LNCAP (cell line): Measurements from ENCODE around the gene PSMG2.

Experiments
- TF ChIP-seq, protein P1 (sequence below): fragments of 450-650 bp; IDR thresholded peaks from 2 replicates; pipeline ENCODE4 v1.5.1; 2017; ENCODE audit warnings: mild to moderate bottlenecking

Gene PSMG2, protein sequence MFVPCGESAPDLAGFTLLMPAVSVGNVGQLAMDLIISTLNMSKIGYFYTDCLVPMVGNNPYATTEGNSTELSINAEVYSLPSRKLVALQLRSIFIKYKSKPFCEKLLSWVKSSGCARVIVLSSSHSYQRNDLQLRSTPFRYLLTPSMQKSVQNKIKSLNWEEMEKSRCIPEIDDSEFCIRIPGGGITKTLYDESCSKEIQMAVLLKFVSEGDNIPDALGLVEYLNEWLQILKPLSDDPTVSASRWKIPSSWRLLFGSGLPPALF

DNA sequence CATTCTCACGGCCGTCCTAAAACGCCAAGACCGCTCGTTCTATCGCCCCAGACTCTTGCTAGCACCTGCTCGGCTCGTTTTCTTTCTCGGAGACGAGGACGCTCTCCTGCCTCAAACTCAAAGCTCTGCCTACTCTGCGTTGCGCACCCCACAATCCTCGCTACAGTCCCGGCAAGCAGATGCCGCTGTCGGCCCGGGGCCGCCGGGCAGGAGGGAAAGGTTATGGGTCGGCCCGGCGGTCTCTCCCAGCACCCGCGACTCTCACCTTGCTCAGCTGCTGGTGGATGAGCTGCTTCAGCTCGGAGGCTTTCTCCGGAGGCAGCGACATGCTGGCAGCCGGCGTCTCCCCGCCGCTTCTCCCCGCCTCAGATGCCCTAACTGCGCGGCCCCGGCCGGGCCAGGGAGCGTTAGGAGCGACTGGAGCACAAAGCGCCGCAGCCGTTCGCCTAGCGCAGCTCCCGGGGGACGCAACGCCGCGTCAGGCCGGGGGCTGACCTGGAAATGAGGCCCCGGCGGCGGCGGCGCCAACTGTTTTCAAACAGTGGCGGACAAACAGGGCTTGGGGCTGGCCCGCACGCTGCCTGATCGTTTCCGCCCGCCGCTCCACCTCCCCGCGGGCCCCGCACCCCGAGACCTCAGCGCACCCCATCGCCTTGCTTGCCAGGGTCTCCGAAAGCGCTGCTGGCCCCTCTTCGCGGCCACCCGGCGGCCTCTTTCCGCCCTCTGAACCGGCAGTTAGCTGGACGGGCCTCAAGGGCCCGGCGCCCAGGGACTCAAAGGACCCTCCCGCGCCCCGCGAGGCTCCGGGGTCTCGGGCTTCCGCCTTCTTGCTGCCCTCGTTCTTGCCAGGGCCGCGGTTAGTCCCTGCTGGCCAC is at the start of gene PSMG2, which contains the start of gene CEP76:
Gene PSMG2 (plus strand): TSS at position 822 of the 875 bp plus-strand sequence. CDS start 66 bp downstream, outside the sequence.
Gene CEP76 (minus strand): TSS at position 503 of the 875 bp plus-strand sequence. CDS start 175 bp downstream, at position 328.
- TF ChIP-seq, protein P1, sequence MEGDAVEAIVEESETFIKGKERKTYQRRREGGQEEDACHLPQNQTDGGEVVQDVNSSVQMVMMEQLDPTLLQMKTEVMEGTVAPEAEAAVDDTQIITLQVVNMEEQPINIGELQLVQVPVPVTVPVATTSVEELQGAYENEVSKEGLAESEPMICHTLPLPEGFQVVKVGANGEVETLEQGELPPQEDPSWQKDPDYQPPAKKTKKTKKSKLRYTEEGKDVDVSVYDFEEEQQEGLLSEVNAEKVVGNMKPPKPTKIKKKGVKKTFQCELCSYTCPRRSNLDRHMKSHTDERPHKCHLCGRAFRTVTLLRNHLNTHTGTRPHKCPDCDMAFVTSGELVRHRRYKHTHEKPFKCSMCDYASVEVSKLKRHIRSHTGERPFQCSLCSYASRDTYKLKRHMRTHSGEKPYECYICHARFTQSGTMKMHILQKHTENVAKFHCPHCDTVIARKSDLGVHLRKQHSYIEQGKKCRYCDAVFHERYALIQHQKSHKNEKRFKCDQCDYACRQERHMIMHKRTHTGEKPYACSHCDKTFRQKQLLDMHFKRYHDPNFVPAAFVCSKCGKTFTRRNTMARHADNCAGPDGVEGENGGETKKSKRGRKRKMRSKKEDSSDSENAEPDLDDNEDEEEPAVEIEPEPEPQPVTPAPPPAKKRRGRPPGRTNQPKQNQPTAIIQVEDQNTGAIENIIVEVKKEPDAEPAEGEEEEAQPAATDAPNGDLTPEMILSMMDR = no peak

DNA sequence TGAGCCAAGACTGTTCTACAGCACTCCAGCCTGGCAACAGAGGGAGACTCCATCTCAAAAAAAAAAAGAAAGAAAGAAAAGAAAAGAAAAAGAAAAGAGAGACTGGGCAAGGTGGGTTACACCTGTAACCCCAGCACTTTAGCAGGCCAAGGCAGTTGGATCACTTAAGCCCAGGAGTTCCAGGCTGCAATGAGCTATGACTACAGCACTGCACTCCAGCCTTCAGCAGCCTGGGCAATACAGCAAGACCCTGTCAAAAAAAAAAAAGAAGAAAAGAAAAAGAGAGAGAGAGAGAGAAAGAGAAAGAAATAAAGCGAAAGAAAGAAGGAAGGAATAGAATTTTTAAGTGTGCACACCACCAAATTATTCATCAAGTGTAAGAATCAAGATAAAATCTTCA is 47.9 kb upstream of the PSMG2 start:
- TF ChIP-seq, protein P1 = no peak

- TF ChIP-seq, protein P1 = no peak
Observed at GRCh38 chr18:12656605-12656937, 46.3 kb upstream of the PSMG2 start.

DNA sequence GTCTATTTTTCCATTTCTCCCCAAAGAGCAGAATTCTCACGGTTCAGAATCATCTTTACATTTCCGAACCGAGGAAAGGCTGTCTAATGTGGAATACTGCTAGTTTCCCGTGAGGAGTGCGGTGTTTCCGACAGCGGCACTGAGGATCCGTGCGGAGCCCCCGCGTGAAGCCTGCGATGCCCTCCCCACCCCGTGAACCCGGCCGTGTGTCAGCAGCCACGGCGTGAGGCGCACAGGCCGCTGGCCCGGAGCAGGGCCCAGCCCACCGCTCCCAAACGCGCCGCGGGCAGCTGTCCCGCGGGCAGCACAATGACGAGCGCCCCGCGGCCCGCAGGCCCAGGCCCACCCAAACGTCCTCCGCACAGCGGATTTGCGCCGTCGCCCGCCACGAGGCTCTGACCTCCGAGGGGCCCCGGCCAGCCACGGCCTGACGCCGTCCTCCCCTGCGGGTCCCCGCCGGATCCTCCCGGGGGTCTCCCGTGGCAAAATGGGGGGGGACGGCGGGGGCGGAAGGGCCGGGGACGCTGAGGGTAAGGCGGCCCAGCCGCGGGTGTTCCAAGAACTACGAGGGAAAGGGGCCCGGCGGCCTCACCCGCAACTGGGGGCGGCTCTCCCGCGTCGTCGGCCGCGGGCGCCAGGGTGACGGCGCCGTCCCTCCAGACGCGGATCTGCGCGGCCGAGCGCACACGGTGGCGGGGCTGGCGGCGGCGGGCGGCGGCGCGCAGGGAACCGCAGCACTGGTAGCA is 45.7 kb upstream of the PSMG2 start:
- TF ChIP-seq, protein P1 = no peak

DNA sequence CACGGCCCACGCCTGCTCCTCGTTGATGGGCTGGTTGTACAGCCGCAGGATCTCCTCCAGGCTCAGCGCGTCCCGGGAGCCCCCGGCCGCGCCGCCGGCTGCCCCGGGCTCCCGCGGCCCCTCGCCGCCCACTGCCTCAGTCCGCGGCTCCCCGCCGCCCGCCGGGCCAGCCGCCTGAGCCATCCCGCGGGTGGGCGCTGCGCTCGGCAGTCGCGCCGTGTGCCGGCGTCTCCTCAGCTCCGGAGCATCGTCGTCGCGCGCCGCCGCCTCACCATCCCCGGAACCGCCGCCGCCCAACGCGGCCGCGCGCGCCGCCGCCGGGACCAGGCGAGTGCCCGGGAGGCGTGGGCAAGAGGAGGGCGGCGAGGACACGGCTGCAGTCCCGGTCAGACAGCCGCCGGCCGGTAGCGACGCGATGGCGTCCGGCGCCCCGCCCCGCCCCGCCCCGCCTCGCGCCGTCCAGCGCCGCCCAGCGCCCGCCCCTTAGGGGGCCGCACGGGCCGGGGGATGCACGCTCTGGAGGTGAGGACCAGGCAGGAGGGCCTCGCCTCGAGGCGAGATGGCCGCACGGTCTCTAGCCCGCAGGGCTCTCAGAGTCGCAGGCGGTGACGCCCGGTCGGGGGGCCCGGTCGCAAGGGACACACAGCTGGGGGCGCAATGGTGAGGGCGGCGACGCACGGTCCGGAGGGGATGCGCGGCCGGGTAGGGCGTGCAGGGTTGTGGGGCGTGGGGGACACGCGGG is 45.0 kb upstream of the PSMG2 start, which contains the start of gene SPIRE1:
Gene SPIRE1 (minus strand): TSS at position 424 of the 742 bp plus-strand sequence. CDS start 241 bp downstream, at position 183.
- TF ChIP-seq, protein P1 = no peak

- TF ChIP-seq, protein P1 = no peak
Observed at GRCh38 chr18:12658426-12659138, 44.3 kb upstream of the PSMG2 start.
